Limb (tissue), 2 donors: Measurements from ENCODE around the gene LUZP4.
"Not testable (repeated sequence)": the region's sequence is repeated elsewhere in the genome, so short reads cannot be mapped to it uniquely, and the experiment has no call there.

Source experiments
- DNase-seq, 2 donors: peaks; one replicate each; pipeline ENCODE4 v3.0.0-alpha.2; 2016; ENCODE audit errors: extremely low spot score in 2 of 2

Gene LUZP4

GRCh38 chrX:115337491-115338144 is 48.1 kb downstream of the LUZP4 start:
- DNase-seq, result peak in 1 of 2 donors; percentile 26

DNA sequence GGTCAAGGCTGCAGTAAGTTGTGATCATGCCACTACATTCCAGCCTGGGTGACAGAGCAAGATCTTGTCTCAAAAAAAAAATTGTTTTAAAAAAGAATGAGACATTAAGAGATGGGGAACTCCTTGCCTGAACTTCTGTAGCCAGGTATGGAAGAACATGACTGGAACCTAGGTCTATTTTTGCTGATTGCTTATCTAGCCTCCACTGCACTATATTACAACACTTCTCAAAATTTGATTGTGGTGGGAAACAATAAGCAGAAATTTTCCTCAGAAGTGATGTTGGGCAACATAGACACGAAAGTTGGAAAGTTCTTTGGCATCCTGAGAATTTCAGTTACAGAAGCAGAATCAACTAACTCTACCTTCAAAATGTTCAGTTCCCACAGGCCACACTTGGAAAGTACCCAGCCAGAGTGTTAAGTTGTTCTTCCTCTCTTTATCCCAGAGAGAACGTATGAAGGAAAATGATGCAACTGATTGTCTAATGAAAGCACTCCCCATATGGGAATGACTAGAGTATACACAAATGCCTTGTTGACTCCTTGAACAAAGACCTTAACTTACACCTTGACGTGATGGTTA is 50.0 kb downstream of the LUZP4 start:
- no peak for DNase-seq

GRCh38 chrX:115341421-115341820 is 51.9 kb downstream of the LUZP4 start:
- DNase-seq, result no peak

- peak; percentile 84 to 85 for DNase-seq
Observed at GRCh38 chrX:115344885-115345614, 55.5 kb downstream of the LUZP4 start.

DNA sequence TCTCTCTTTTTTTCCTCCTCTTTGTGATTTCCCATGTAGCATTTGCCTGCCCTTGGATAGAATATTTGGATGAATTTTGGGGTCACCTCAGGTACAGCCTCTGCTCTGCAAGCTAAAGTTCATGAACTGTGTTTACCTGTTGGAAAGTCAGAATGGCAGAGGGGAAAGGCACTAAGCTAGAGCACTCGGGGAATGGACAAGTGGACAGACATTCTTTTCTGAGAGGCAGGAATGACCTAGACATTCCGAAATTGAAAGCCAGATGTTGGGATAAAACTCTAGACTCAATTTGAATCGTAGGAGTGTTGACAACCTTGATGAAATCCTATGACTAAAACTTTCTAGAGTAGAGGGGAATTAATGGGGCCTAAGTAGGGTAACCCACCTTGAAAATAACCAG is 56.1 kb downstream of the LUZP4 start:
- DNase-seq, result no peak

- DNase-seq, result not testable (repeated sequence)
Observed at GRCh38 chrX:115346738-115347137, 57.2 kb downstream of the LUZP4 start.

DNA sequence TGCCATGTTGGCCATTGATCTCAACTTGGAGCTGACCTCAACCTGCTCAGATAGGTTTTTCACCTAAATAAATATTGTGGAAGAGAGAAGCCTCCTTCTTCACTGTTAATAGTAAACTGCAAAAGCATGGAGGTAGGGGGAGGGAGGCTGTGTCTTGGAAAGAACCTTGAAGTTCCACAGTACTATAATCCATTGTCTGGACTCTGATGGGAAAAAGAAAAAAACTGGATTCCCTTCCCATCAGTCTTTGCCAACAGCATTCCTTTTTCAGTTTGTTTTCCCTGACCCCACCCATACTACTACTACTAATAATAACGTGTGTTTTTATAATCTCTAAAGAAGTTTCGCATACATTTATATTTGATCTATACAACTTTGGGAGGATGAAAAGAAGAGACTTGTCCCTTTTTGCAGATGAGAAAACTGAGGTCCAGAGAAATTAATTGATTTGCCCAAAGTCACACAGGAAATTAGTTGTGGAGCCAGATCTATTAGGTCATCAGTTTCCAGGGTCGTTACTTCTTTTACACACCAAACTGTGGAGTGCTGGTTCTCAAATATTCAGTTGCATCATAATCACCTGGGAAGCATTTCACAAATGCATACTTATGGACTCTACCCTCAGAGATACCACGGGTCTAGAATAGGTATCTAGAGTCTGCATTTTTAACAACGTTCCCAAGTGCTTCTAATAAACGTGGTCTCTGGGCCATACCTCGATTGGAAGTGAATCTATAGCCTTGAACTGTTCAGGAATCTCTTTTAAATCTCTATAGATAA is 59.1 kb downstream of the LUZP4 start:
- no peak for DNase-seq

DNA sequence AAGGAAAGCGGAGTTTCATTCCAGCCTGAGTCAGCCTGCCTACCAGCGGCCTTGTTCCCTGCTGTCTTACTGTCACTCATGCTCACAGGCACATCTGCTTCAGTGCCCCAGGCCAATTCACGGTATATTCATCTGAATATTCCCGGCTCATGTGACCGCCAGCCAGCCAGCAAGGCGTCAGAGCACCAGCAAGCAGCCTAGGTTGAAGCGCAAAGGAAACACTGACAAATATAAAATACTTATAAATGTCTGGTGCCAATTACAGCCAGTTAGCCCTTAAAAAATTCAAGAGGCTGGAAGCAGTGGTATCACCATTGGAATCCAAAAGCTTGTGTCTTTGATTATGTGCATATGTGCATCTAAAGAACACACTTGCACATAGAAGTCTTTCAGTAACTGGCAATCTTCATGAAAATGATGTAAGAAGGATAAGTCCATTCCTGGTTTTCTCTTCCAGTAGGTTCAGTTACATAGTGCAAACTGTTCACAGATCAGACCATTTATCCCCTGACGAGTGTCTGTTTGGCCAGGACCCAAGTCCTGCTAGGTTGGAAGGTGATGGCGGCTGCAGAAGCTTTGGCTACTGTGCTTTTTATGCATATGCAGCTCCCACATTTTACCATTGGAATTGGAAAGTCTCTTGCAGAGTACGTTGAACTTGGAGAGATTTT is 61.3 kb downstream of the LUZP4 start:
- DNase-seq, result peak in 1 of 2 donors; percentile 53

GRCh38 chrX:115356369-115356768 is 66.9 kb downstream of the LUZP4 start:
- DNase-seq, result no peak
